Neural cell (in vitro differentiated cells): Measurements from ENCODE around the gene HRK. TPM values are rescaled to one million over a fixed set of nuclear protein-coding genes. Genes with fewer than 3 reads are reported as not detected.

Source experiments
- H2AFZ ChIP-seq: fragments of 200-600, 300-800 bp; sonication (generic), shearing (Covaris generic); 2 replicates; pipeline ENCODE4 v1.6.0; 2014; ENCODE audit warnings: low read depth, mild to moderate bottlenecking, antibody characterized with exemption, low read length, moderate library complexity
- H3F3A ChIP-seq: fragments of 200-600 bp; shearing (Covaris generic); 2 replicates; pipeline ENCODE4 v1.6.1; 2016; ENCODE audit warnings: mild to moderate bottlenecking, moderate library complexity, mixed read lengths, antibody characterized with exemption, low read length; ENCODE audit not compliant: insufficient read depth, poor library complexity, severe bottlenecking
- H3K27ac ChIP-seq: fragments of 200-600, 300-800 bp; sonication (generic), shearing (Covaris generic); 2 replicates; pipeline ENCODE4 v1.5.1; 2014; ENCODE audit warnings: mild to moderate bottlenecking, low read length, moderate library complexity
- H3K27me3 ChIP-seq: fragments of 300-800, 200-600 bp; sonication (generic), shearing (Covaris generic); 2 replicates; pipeline ENCODE4 v1.6.0; 2014; ENCODE audit warnings: mild to moderate bottlenecking, low read depth, low read length, moderate library complexity; ENCODE audit not compliant: insufficient read depth
- H3K36me3 ChIP-seq: fragments of 300-800, 200-600 bp; sonication (generic), shearing (Covaris generic); 2 replicates; pipeline ENCODE4 v1.5.1; 2014; ENCODE audit warnings: mild to moderate bottlenecking, antibody characterized with exemption, low read length, moderate library complexity; ENCODE audit not compliant: insufficient read depth
- H3K4me2 ChIP-seq: fragments of 300-800, 200-600 bp; sonication (generic), shearing (Covaris generic); 2 replicates; pipeline ENCODE4 v1.6.0; 2014; ENCODE audit warnings: mild to moderate bottlenecking, low read length
- H3K4me3 ChIP-seq: fragments of 300-800, 200-600 bp; sonication (generic), shearing (Covaris generic); 2 replicates; pipeline ENCODE4 v1.5.1; 2014; ENCODE audit warnings: mild to moderate bottlenecking, low read length, moderate library complexity
- H3K79me2 ChIP-seq: fragments of 200-600 bp; shearing (Covaris generic); replicated peaks from 2 replicates; pipeline ENCODE4 v1.6.0; 2014; ENCODE audit warnings: mild to moderate bottlenecking, low read length, moderate library complexity; ENCODE audit not compliant: insufficient read depth
- H3K9ac ChIP-seq: fragments of 300-800, 200-600 bp; sonication (generic), shearing (Covaris generic); 2 replicates; pipeline ENCODE4 v1.6.1; 2016; ENCODE audit warnings: mild to moderate bottlenecking, low read length, mixed read lengths
- H3K9me2 ChIP-seq: fragments of 200-600 bp; shearing (Covaris generic); 2 replicates; pipeline ENCODE4 v1.6.1; 2016; ENCODE audit warnings: mild to moderate bottlenecking, low read length, mixed read lengths; ENCODE audit not compliant: insufficient read depth
- H3K9me3 ChIP-seq: fragments of 200-600, 300-800 bp; sonication (generic), shearing (Covaris generic); 2 replicates; pipeline ENCODE4 v1.6.1; 2016; ENCODE audit warnings: mild to moderate bottlenecking, mixed run types, low read length, moderate library complexity, mixed read lengths
- H4K20me1 ChIP-seq: fragments of 200-600 bp; shearing (Covaris generic); 2 replicates; pipeline ENCODE4 v1.6.1; 2016; ENCODE audit warnings: mild to moderate bottlenecking, mixed run types; ENCODE audit not compliant: insufficient read depth
- EP300 ChIP-seq: fragments of 450-650 bp; conservative IDR thresholded peaks from 2 replicates; pipeline ENCODE4 v1.6.1; 2014; ENCODE audit warnings: antibody characterized with exemption, mild to moderate bottlenecking, moderate library complexity; ENCODE audit not compliant: poor library complexity, severe bottlenecking
- EZH2 ChIP-seq: fragments of 200-600, 300-800 bp; shearing (Covaris generic), sonication (generic); IDR thresholded peaks from 2 replicates; pipeline ENCODE4 v1.6.1; 2014; ENCODE audit warnings: antibody characterized with exemption, low read length, borderline replicate concordance, mild to moderate bottlenecking; ENCODE audit not compliant: insufficient read depth, poor library complexity, severe bottlenecking
- MXI1 ChIP-seq: fragments of 450-650 bp; conservative IDR thresholded peaks from 2 replicates; pipeline ENCODE4 v1.6.1; 2014; ENCODE audit warnings: antibody characterized with exemption, mild to moderate bottlenecking; ENCODE audit not compliant: poor library complexity, severe bottlenecking
- POLR2AphosphoS5 ChIP-seq: IDR thresholded peaks from 2 replicates; pipeline ENCODE4 v1.6.1; 2012
- RAD21 ChIP-seq: fragments of 450-650 bp; conservative IDR thresholded peaks from 2 replicates; pipeline ENCODE4 v1.6.1; 2014; ENCODE audit warnings: antibody characterized with exemption, mild to moderate bottlenecking, moderate library complexity
- SMC3 ChIP-seq: fragments of 450-650 bp; conservative IDR thresholded peaks from 2 replicates; pipeline ENCODE4 v1.6.1; 2014; ENCODE audit warnings: antibody characterized with exemption, mild to moderate bottlenecking, moderate library complexity; ENCODE audit not compliant: poor library complexity
- TAF1 ChIP-seq: IDR thresholded peaks from 2 replicates; pipeline ENCODE4 v1.6.1; 2012; ENCODE audit warnings: low read depth
- polyA plus RNA-seq: library from polyadenylated mRNA; depleted of rRNA; stranded (reverse); fragments of >200 nt; gene quantifications from 2 replicates; pipeline ENCODE4 v1.2.3, GENCODE V29; 2014
- TF ChIP-seq, protein P1 (sequence below): fragments of 450-650 bp; IDR thresholded peaks from 2 replicates; pipeline ENCODE4 v1.5.1; 2014; ENCODE audit warnings: antibody characterized with exemption, mild to moderate bottlenecking, moderate library complexity; ENCODE audit not compliant: poor library complexity, severe bottlenecking
- TF ChIP-seq, protein P2 (sequence below): IDR thresholded peaks from 2 replicates; pipeline ENCODE4 v1.6.1; 2012; ENCODE audit warnings: borderline replicate concordance

HRK gene
- polyA plus RNA-seq, 1 donor from 2014 or later: 1.4 TPM

DNA sequence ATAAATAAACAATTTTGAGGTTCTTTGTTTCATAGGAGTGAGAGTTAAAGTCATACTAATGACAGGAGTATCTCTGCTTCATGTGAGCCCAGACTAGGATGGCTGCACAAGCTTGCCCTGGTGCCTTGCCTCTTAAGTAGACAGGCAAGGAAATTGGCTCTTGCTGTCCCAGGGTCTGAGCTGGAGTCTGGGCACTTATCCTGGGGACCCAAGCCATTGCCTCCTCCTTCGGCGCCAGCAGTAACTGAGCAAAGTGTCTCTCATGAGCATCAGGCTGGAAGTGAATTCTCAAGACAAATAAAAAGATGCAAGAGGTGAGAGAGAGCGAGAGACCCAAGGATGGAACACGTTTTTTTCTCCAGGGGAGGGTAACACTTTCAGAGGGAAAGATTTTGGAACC, 22.6 kb upstream of the HRK start:
- no peaks in the 10 kb centered on the region for H3K9me3 ChIP-seq
- no peak overlapping the region for H3K9ac ChIP-seq
- no peaks in the 10 kb centered on the region for H4K20me1 ChIP-seq
- H3K27ac ChIP-seq: no peak overlapping the region
- no peak overlapping the region for H3K4me3 ChIP-seq
- H3K4me2 ChIP-seq: no peak overlapping the region
- H3K27me3 ChIP-seq: no peaks in the 10 kb centered on the region
- no peaks in the 10 kb centered on the region for H3F3A ChIP-seq
- H2AFZ ChIP-seq: no peak overlapping the region
- TF ChIP-seq, protein P1, sequence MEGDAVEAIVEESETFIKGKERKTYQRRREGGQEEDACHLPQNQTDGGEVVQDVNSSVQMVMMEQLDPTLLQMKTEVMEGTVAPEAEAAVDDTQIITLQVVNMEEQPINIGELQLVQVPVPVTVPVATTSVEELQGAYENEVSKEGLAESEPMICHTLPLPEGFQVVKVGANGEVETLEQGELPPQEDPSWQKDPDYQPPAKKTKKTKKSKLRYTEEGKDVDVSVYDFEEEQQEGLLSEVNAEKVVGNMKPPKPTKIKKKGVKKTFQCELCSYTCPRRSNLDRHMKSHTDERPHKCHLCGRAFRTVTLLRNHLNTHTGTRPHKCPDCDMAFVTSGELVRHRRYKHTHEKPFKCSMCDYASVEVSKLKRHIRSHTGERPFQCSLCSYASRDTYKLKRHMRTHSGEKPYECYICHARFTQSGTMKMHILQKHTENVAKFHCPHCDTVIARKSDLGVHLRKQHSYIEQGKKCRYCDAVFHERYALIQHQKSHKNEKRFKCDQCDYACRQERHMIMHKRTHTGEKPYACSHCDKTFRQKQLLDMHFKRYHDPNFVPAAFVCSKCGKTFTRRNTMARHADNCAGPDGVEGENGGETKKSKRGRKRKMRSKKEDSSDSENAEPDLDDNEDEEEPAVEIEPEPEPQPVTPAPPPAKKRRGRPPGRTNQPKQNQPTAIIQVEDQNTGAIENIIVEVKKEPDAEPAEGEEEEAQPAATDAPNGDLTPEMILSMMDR: no peak
- TF ChIP-seq SMC3: no peak
- TF ChIP-seq MXI1: no peak
- TF ChIP-seq EP300: no peak
- no peak for TF ChIP-seq POLR2AphosphoS5
- TF ChIP-seq RAD21: no peak
- no peak for TF ChIP-seq EZH2
- TF ChIP-seq, protein P2, sequence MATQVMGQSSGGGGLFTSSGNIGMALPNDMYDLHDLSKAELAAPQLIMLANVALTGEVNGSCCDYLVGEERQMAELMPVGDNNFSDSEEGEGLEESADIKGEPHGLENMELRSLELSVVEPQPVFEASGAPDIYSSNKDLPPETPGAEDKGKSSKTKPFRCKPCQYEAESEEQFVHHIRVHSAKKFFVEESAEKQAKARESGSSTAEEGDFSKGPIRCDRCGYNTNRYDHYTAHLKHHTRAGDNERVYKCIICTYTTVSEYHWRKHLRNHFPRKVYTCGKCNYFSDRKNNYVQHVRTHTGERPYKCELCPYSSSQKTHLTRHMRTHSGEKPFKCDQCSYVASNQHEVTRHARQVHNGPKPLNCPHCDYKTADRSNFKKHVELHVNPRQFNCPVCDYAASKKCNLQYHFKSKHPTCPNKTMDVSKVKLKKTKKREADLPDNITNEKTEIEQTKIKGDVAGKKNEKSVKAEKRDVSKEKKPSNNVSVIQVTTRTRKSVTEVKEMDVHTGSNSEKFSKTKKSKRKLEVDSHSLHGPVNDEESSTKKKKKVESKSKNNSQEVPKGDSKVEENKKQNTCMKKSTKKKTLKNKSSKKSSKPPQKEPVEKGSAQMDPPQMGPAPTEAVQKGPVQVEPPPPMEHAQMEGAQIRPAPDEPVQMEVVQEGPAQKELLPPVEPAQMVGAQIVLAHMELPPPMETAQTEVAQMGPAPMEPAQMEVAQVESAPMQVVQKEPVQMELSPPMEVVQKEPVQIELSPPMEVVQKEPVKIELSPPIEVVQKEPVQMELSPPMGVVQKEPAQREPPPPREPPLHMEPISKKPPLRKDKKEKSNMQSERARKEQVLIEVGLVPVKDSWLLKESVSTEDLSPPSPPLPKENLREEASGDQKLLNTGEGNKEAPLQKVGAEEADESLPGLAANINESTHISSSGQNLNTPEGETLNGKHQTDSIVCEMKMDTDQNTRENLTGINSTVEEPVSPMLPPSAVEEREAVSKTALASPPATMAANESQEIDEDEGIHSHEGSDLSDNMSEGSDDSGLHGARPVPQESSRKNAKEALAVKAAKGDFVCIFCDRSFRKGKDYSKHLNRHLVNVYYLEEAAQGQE: no peak
- no peak for TF ChIP-seq TAF1
- H3K9me2 ChIP-seq: no peaks in the 10 kb centered on the region
- H3K79me2 ChIP-seq: no peaks in the 10 kb centered on the region
- no peaks in the 10 kb centered on the region for H3K36me3 ChIP-seq

DNA sequence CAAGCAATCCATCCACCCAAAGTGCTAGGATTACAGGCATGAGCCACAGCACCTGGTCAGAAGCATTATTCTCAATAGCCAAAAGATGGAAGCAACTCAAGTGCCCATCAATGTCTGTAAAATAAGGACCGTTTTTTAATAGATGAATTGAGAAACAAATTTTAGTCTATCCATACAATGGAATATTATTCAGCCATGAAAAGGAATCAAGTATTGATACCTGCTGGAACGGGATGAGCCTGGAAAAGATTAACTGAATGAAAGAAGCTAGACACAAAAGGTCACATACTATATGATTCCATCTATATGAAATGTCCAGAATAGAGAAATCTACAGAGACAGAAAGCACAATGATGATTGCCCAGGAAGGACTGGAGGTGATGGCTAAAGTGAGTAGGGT, 20.4 kb upstream of the HRK start:
- Histone ChIP-seq H3K9me3 (no peaks in the 10 kb centered on the region), H3K36me3 (no peaks in the 10 kb centered on the region), H3K9ac (no peak overlapping the region), H3K4me3 (no peak overlapping the region), H4K20me1 (no peaks in the 10 kb centered on the region), H3K9me2 (no peaks in the 10 kb centered on the region), H3K27ac (no peak overlapping the region), H3K4me2 (no peak overlapping the region), H3K79me2 (no peaks in the 10 kb centered on the region), H3K27me3 (no peaks in the 10 kb centered on the region), H2AFZ (no peak overlapping the region), H3F3A (no peaks in the 10 kb centered on the region)
- TF ChIP-seq SMC3: no peak
- TF ChIP-seq, protein P2: no peak
- TF ChIP-seq, protein P1: no peak
- TF ChIP-seq RAD21: no peak
